ENCODE data around the gene C2orf66.

C2orf66 gene

DNA sequence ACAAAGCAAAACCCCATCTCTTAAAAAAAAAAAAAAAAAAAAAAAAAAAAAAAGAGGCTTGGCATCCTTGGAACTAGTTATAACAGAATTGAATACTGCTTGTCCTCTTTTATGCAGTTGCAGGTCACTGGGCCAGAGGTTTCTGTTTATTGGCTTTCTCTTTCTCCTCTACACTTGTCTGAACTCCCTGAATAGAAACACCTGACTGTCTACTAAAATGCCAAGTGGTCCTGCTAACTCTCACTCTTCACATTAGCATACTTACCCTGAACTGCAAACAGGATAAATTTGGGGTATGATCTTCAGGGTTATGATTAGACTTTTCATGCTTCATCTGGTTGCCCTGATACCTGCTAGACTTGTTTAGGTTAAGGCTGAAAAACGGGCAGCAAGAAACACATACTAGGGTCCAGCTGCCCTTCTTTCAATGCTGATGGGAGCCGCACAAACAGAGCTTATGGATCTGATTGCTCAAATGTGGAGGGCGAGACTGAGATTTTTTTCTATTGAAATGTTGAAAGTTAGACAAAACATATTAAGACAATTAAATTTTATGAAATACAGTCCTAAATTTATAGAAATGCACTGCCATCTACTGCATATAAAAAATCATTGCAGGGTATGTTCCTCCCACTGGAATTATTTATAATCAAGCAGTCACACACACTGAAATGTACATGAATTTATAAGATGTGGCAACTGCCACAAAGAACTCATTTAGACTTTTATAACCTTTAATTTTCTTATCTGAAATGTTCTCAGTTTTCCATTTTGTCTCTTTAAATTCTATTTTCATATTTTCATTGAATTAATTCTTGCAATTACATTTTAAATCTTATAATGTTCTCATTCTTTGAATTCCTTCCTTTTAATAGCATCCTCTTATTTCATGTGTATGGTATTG, 50.4 kb downstream of the C2orf66 start:
- DNase-seq = no peak

All from activated CD4-positive, alpha-beta T cell treated with anti-CD3 and anti-CD28 coated beads, Interleukin-2, Interleukin-6, amounts not matched to agents 100 ng/mL and 50 ng/mL, durations not matched to agents 16 hours and 8 hours (primary cell).